ENCODE data around the gene PRR18. TPM values are rescaled to one million over a fixed set of nuclear protein-coding genes. Genes with fewer than 3 reads are reported as not detected.

Gene PRR18
- total and polyA plus RNA-seq, 2 experiments from 2014 or later: 0.12 to 0.33 TPM

DNA sequence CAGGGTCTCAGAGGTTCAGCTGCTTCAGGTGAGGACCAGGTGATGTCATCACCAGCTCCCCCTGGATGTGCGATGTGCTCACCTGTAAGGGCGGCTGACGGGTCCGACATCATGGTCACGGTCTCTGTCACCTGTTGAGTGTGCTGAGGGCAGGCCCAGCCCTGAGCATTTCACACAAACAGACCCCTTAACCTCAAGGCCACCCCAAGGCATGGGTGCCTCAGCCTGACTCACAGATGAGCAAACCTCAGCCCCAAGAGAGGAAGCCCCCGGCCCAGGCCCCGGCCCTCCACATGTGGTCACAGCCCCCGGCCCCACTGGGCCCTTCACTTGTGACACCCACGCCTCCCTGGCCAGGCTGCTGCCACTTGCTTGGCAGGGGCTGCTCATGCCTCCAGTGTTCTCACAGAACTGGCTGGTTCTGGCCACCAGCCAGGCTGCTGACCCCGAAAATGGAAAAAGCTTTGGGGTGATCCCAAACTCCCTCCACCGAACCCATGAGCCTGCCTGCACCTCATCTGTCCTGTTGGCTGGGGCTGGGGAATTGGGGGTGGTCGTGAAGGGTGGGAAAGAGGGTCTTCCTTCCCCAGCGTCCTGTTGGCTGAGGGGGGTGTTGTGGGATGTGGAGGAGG lies 33.3 kb downstream of the PRR18 start:
- TF ChIP-seq, protein P1, sequence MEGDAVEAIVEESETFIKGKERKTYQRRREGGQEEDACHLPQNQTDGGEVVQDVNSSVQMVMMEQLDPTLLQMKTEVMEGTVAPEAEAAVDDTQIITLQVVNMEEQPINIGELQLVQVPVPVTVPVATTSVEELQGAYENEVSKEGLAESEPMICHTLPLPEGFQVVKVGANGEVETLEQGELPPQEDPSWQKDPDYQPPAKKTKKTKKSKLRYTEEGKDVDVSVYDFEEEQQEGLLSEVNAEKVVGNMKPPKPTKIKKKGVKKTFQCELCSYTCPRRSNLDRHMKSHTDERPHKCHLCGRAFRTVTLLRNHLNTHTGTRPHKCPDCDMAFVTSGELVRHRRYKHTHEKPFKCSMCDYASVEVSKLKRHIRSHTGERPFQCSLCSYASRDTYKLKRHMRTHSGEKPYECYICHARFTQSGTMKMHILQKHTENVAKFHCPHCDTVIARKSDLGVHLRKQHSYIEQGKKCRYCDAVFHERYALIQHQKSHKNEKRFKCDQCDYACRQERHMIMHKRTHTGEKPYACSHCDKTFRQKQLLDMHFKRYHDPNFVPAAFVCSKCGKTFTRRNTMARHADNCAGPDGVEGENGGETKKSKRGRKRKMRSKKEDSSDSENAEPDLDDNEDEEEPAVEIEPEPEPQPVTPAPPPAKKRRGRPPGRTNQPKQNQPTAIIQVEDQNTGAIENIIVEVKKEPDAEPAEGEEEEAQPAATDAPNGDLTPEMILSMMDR (IDR thresholded peaks at IDR 0.05; ENCODE audit: low read depth, low read length): no peak
- no peaks in the 10 kb centered on the region for H3K9me3 ChIP-seq (ENCODE audit: low read depth)
- no peak for DNase-seq (ENCODE audit: low read depth in 1 of 2, low spot score in 1 of 2)

DNA sequence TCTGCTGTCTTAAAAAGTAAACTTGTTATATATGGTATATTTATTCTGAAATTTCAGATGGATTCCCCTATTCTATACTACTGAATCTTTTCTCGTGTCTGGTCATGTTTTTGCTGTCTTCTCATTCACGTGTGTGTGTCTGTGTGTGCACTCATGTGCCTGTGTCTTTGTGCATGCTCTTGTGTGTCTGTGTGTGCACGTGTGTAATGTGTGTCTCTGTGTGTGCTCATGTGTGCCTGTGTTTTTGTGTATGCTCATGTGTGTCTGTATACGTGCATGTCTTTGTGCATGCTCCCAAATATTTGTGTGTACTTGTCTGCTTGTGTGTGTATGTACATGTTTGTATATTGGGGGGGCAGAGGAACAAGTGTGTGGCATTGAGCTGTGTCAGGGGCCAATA lies 34.0 kb downstream of the PRR18 start:
- H3K27me3 ChIP-seq: peaks cover 16% of the 10 kb centered on the region
- no peak overlapping the region for H3K27ac ChIP-seq
- no peaks in the 10 kb centered on the region for H3K36me3 ChIP-seq
- DNase-seq (ENCODE audit: low read depth in 1 of 2, low spot score in 1 of 2): no peak
- H3K4me1 ChIP-seq (ENCODE audit: low read depth): no peaks in the 10 kb centered on the region
- no peak overlapping the region for H3K4me3 ChIP-seq
- TF ChIP-seq, protein P1 (IDR thresholded peaks at IDR 0.05; ENCODE audit: low read depth, low read length): no peak
- no peaks in the 10 kb centered on the region for H3K9me3 ChIP-seq (ENCODE audit: low read depth)

More for the DNA sequence above, 33.3 kb downstream of the PRR18 start:
- Histone ChIP-seq H3K4me1 (ENCODE audit: low read depth) (no peaks in the 10 kb centered on the region), H3K4me3 (no peak overlapping the region), H3K27ac (no peak overlapping the region), H3K36me3 (no peaks in the 10 kb centered on the region), H3K27me3 (peaks cover 9% of the 10 kb centered on the region)

DNA sequence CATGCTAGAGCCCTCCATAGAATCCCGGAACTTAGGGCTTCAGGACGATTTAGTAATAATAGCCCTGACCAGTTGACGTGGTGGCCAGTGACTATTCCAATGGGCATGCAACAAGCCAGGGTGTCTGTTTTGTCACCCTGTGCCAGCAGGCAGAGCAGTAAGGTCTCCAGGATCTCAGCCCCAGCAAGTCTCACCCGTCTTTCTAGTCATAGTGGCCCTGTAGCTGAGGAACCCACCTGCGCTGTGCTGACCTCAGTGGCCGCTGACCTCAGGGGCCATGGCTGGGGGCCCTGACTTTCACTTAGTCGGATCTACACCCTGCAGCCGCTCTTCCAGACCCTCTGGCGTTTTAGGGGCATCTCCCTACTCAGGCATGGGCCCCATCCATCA lies 36.8 kb downstream of the PRR18 start:
- Histone ChIP-seq H3K4me3 (no peak overlapping the region), H3K27me3 (peaks cover 34% of the 10 kb centered on the region), H3K9me3 (ENCODE audit: low read depth) (no peaks in the 10 kb centered on the region), H3K4me1 (ENCODE audit: low read depth) (no peaks in the 10 kb centered on the region), H3K36me3 (no peaks in the 10 kb centered on the region), H3K27ac (no peak overlapping the region)
- DNase-seq (ENCODE audit: low read depth in 1 of 2, low spot score in 1 of 2): no peak
- TF ChIP-seq, protein P1 (IDR thresholded peaks at IDR 0.05; ENCODE audit: low read depth, low read length): no peak

DNA sequence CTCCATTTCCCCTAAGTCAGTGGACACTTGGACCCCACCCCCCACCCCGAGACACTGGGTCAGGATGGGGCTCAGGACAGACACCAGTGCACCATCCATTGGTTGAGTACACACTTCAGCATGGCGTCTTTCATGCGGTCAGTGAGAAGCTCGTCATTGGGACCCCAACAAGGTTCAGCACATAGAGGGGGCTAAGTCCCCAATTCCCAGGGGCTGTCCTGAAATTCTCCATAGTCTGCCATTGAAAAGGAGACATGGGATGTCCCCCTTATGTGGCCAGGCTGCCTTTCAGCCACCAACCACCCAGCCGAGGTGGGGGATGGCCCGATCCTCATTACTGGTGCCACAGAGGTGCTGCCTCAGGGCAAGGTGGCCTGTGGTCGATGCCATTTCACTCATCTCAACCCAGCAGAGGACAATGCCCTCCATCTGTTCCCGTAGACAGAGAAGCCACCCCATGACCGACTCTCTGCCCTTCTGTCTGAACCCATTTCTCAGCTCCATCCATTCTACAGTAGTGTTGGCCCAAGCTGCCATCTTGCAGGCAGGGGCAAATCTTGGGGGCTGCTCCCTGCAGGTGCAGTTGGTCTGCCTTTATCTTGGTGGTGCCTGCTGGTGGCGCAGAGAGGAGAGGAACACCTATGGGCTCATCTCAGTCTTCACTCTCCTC lies 37.4 kb downstream of the PRR18 start:
- no peaks in the 10 kb centered on the region for H3K9me3 ChIP-seq (ENCODE audit: low read depth)
- TF ChIP-seq, protein P1 (IDR thresholded peaks at IDR 0.05; ENCODE audit: low read depth, low read length): no peak
- H3K27ac ChIP-seq: no peak overlapping the region
- no peaks in the 10 kb centered on the region for H3K4me1 ChIP-seq (ENCODE audit: low read depth)
- no peak for DNase-seq (ENCODE audit: low read depth in 1 of 2, low spot score in 1 of 2)
- H3K4me3 ChIP-seq: no peak overlapping the region
- no peaks in the 10 kb centered on the region for H3K36me3 ChIP-seq
- peaks cover 34% of the 10 kb centered on the region for H3K27me3 ChIP-seq

DNA sequence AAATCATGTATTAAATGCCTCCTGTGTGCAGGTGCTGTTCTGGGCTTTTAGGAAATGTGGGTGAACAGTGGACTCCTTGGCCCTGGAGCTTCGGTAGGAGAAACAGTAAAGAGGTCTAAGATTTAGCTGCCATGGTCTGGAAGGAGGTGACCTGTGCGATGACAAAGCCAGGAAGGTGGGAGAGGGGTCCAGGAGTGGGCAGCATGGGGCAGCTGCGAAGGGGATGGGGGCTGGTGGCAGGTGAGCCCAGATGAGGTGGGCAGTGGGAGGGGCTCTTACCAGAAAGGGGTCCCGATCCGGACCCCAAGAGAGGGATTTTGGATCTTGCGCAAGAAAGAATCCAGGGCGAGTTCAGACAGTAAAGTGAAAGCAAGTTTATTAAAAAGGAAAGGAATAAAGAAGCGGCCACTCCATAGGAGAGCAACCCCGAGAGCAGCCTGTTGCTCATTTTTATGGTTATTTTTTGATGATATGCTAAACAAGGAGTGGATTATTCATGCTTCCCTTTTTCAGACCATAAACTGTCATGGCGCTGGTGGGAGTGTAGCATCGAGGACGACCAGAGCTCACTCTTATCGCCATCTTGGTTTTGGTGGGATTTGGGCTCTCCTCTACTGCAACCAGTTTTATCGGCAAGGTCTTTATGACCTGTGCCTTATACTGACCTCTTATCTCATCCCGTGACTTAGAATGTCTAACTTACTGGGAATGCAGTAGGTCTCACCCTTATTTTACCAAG lies 38.7 kb downstream of the PRR18 start:
- Histone ChIP-seq H3K27ac (no peak overlapping the region), H3K27me3 (peaks cover 26% of the 10 kb centered on the region), H3K36me3 (no peaks in the 10 kb centered on the region), H3K9me3 (ENCODE audit: low read depth) (no peaks in the 10 kb centered on the region), H3K4me1 (ENCODE audit: low read depth) (no peaks in the 10 kb centered on the region), H3K4me3 (no peak overlapping the region)
- TF ChIP-seq, protein P1 (IDR thresholded peaks at IDR 0.05; ENCODE audit: low read depth, low read length): no peak
- DNase-seq (ENCODE audit: low read depth in 1 of 2, low spot score in 1 of 2): no peak
